ENCODE measurements around the gene EDC3. TPM values are rescaled to one million over a fixed set of nuclear protein-coding genes. Genes with fewer than 3 reads are reported as not detected.

The EDC3 gene
- total RNA-seq, 1 donor from 2014 or later = 11.0 TPM

- no peak for DNase-seq (ENCODE audit: low read depth)
- H3K4me3 ChIP-seq (ENCODE audit: low read depth, low read length) = peak overlapping the region; percentile 96
- no peak for TF ChIP-seq CTCF (conservative IDR thresholded peaks at IDR 0.05; ENCODE audit: low read depth, low read length)
Measured at GRCh38 chr15:74696808-74697207, 984 bp upstream of the EDC3 start.

GRCh38 chr15:74696398-74696729, 540 bp upstream of the EDC3 start:
- H3K4me3 ChIP-seq (ENCODE audit: low read depth, low read length) = peak overlapping the region; percentile 96
- TF ChIP-seq CTCF (conservative IDR thresholded peaks at IDR 0.05; ENCODE audit: low read depth, low read length) = no peak
- no peak for DNase-seq (ENCODE audit: low read depth)

DNA sequence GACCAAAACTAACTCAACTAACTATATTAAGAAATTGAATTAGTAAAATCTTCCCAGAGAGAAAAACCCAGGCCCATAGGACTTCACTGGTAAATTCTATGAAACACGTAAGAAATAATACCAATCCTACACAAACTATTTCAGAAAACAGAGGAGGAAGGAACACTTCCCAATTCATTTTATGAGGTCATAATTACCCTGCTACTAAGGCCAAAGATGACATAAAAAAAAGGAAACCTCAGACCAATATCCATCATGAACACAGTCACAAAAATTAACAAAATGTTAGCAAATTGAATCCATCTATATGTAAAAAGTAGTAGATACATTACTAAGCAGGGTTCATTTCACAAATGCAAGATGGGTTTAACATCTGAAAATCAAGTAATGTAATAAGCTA, 3.5 kb downstream of the EDC3 start:
- DNase-seq (ENCODE audit: low read depth) = no peak
- TF ChIP-seq CTCF (conservative IDR thresholded peaks at IDR 0.05; ENCODE audit: low read depth, low read length) = no peak
- H3K4me3 ChIP-seq (ENCODE audit: low read depth, low read length) = no peak overlapping the region

- no peak for DNase-seq (ENCODE audit: low read depth)
- no peak overlapping the region for H3K4me3 ChIP-seq (ENCODE audit: low read depth, low read length)
- TF ChIP-seq CTCF (conservative IDR thresholded peaks at IDR 0.05; ENCODE audit: low read depth, low read length) = no peak
Measured at GRCh38 chr15:74683758-74684157, 12.1 kb downstream of the EDC3 start.

GRCh38 chr15:74682954-74683353, 12.9 kb downstream of the EDC3 start:
- DNase-seq (ENCODE audit: low read depth) = no peak
- no peak overlapping the region for H3K4me3 ChIP-seq (ENCODE audit: low read depth, low read length)
- TF ChIP-seq CTCF (conservative IDR thresholded peaks at IDR 0.05; ENCODE audit: low read depth, low read length) = no peak

GRCh38 chr15:74680456-74680855, 15.4 kb downstream of the EDC3 start:
- no peak overlapping the region for H3K4me3 ChIP-seq (ENCODE audit: low read depth, low read length)
- no peak for TF ChIP-seq CTCF (conservative IDR thresholded peaks at IDR 0.05; ENCODE audit: low read depth, low read length)
- no peak for DNase-seq (ENCODE audit: low read depth)

DNA sequence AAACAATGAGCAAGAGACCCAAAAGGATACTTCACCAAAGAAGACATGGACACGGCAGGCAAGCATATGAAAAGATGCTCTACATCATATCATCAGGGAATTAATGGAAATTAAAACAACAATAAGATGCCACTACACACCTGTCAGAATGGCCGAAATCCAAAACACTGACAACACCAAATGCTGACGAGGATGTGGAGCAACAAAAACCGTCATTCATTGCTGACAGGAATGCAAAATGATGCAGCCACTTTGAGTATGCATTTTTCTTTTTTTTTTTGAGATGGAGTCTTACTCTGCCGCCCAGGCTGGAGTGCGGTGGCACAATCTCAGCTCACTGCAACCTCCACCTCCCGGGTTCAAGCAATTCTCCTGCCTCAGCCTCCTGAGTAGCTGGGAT, 19.0 kb downstream of the EDC3 start:
- no peak for TF ChIP-seq CTCF (conservative IDR thresholded peaks at IDR 0.05; ENCODE audit: low read depth, low read length)
- H3K4me3 ChIP-seq (ENCODE audit: low read depth, low read length) = no peak overlapping the region
- no peak for DNase-seq (ENCODE audit: low read depth)
